HG03460 (cell line): ENCODE data around the gene TMED4.
"Not testable (repeated sequence)": the region's sequence is repeated elsewhere in the genome, so short reads cannot be mapped to it uniquely, and the experiment has no call there.

ENCODE experiments used
- ATAC-seq: cut with Tn5 transposase; IDR thresholded peaks from one replicate; pipeline ENCODE4 v1.9.1; 2021; ENCODE audit not compliant: unreplicated experiment

Gene TMED4

DNA sequence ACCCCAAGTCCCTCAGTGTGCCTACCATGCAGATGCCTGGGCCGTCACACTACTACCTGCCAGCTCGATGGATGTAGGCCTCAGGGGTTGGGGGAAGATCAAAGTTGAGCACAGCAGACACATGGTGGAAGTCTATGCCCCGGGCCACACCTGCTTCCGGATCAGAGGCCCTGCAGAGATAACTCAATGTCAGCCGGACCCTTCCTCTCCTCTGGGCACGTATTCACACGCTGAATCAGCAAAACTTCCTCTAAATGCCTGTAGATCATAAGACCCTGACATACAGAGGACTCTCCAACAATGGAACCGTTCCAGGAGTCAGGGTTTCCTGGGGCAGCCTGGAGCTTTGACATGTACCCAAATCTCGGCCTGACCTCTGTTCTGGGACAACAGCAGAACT is 12.1 kb downstream of the TMED4 start:
- no peak for ATAC-seq

DNA sequence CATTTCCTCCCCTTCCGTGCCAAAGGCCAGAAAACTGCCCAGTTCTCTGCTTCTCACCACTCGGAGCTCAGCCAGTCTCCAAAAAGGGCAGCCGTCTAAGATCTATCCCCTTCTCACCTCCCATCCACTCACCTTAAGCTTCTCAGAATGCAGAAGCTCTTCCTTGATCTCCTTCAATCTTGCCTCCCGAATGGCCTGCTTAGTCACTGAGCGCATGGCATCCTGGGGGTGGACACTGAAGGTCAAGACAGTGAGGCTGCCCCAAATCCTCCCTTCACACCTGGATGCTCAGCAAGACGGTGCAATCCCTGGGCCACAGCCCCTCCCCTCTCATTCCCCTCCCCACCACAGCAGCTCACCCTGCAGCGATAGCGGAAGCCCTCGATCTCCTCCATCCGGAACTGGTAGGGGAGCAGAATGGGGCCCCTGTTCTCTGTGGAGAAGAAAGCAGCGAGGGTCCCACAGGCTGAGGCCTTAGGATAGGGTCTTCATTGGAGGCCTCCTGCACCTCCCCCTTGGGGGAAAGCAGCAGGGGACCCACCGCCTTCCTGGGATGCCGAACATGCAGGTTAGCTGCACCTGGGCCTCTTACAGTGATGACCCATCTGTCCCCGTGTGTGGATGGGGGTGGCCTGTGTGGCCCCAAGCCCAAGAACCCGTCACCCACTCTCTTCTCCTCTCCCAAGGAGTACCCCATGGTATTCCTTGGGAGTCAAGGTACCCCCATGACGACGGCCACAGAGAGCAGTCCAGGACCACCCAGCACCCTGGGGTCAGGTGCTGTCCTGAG is 13.1 kb downstream of the TMED4 start:
- no peak for ATAC-seq

DNA sequence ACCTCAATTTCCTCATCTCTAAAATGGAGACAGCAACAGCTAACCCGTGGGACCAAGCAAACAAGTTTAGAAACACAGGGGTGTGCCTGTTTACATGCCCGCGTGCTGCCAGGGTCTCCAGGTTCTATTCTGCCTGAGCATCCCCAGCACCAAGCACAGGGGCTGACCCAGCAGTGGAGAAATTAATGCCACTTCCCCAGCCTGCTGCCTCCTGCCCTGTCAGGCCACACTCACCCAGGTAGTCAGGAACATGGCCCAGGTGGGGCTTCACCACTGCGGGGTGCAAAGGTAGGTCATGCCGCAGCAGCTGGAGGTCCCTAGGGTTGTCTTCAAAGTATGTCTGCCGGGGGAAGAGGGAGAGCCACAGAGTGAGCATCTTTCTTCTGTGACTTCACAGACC is 14.1 kb downstream of the TMED4 start:
- ATAC-seq, result no peak

DNA sequence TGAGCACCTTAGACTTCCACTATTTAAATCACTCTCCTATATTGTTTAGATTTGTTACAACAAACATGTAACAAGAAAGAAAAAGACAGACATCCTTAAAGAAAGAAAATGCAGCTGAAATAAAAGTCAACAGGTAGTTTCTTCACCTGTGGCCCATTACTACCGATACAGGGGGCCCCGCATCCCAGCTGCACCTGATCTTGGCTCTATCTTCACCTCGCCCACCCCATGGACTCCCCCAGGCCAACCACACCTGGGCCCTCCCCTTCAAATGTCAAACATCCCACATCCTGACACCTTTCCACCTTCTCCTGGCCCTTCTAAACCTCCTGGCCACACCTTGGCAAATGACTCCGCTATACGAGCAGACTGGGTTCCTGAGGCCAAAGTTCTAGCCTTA is 15.4 kb downstream of the TMED4 start:
- no peak for ATAC-seq

DNA sequence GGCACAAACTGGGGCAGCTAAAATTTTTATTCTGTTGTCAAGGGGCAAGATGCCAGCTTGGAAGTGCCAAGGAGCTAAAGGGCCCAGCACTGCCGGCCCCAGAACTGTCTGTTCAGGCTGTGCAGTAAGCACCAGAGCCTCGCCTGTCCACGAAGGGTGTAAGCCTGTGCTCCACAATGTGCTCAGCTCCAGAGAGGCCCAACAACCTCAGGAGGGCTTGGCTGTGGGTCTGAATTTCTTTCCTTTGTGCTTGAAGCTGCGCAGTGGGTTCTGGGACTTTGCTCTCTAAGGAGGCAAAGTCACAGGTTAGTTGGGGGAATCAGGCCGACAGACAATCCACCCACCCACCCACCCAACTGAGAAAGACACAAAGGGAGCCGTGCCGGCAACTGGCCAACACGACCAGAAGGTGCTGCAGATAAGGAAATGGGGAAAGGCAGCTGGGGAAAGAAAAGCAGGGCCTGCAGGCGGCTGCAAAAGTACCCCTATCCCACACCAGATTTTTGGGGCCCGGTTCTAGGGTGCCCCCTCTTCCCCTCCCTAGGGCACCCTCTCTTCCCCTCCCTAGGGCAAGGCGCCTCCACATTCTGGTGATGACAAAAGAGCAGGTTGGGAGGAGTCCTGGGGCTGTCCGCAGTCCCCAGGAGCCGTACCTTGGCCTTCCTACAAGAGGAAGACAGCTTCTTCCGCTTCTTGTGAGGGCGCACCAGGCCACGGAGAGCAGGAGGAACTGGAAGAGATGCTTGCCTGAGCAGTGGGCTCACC is 16.1 kb downstream of the TMED4 start:
- peak; percentile 22 for ATAC-seq

DNA sequence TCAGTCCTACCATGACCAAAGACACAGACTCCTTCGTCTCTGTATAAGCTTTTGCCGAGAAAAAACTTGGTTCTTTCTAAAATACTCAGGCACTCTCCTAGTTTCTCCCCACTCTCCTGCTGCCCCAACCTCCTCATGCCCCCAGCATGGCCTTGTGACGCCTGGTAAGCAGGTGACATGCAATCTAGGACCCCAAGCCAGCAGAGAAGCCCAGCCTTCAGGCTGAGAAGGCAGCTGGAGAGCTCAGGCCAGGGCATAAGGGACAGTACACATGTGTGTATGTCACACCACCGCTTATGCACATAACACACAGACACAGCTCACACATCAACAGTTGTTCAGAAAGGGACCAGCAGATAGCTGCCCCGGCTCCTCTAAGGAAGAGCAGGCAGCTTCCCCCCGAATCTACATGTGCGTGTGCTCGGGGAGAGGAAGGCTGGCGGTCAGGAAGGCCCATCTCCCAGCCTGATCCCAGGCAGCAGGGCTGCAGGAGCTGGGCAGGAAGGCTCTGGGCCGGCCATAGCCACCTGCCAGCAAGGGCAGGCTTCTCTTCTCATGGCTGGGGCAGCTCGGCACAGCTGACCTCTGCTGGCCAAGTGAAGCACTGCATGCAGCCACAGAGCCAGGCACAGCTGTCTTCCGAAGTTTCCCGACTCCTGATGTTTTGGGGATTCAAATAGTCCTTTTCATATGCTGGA is 16.8 kb downstream of the TMED4 start:
- peak; percentile 64 for ATAC-seq

DNA sequence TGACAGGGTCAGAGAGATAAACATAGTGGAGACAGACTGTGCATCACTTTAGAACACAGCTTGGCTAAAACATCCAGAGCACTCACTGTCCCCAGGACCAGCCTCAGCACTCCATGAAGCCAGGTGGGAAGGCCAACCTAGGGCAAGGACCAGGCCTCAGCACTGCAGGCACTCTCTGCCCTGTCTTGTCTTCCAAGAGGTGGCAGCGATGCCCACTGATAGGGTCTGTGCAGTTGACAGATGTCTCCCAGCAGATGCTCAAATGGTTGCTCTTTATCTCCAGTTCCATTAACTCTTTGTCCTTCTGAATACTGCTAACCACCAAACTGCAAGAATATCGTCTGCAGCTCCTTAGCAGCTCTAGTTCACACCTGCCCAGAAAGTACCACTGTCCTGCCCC is 17.4 kb downstream of the TMED4 start:
- no peak for ATAC-seq

DNA sequence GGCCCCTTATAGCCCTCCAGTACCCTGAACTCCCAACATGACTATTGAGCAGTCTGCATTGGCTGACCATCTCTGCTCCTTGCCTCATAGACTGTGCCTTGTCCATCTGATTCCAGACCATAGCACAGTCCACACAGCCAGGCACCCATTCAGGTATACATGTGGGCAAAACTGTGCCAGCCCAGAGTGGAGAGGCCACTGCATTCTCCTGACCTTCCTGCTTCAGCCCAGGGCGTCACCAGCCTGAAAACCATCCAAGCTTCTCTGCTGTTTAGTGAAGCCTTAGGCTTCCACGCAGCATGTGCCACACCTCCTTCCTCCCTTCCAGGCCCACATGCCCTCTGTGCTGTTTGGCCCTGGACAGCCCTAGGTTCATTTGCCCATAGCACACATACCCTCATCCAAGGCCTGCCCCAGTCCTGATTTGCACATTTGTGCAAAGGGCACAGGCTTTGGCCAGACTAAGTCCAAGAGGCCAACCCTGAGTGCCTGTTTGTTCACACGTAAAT is 18.8 kb downstream of the TMED4 start:
- ATAC-seq, result no peak

DNA sequence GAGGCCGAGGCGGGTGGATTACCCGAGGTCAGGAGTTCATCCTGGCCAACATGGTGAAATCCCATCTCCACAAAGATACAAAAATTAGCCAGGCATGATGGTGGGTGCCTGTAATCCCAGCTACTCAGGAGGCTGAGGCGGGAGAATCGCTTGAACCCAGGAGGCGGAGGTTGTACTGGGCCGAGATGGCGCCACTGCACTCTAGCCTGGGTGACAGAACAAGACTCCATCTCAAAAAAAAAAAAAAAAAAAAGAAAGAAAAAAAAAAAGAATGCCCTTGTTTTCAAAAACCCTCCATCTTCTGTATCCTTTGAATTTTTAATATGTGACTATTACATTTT is 19.4 kb downstream of the TMED4 start:
- not testable (repeated sequence) for ATAC-seq

DNA sequence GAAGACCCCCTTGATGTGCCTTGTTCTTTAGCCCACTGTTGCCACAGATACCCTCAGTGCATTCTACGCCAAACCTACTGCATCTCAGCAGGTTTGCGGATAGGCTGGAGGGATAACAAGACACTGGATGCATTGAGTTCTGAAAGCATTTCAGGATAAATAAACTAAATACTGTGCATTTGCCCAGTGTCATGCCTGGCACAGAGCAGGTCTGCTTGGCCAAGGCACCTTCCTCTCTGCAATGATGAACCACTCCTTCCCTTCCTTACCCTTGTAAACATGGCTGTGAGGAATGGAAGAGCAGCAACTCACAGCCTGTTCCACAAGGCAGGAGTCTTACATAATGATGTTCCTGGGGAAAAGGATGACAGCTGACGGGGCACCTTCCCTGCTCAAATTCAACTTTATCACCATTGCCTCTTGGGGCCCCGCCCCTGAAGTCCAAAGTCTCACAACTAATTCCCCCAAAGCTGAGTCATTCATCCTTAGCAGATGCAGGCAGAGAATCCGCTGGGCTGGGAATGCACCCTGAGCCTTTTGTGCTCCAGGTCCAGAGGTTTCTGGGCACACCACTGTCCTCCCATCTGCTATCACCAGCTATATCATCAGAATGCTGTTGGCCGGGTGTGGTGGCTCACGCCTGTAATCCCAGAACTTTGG is 19.9 kb downstream of the TMED4 start:
- no peak for ATAC-seq

DNA sequence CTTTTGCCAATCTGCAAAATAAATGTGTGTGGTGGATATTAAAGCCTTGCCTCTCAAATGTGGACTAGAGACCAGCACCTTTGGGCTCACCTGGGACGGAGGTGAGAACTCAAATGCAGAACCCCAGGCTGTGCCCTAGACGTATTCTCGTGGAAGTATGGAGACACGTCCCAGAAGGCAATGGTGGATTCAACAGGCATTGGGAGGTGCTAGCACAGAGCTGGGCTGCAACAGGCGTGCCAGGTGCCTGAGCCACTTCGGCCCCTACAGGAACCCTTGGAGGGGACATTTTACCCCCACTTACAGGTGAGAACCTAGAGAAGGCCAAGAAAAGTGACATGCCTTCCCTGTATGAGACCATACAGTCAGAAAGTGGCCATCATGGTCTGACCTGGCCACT is 20.6 kb downstream of the TMED4 start:
- ATAC-seq, result no peak

DNA sequence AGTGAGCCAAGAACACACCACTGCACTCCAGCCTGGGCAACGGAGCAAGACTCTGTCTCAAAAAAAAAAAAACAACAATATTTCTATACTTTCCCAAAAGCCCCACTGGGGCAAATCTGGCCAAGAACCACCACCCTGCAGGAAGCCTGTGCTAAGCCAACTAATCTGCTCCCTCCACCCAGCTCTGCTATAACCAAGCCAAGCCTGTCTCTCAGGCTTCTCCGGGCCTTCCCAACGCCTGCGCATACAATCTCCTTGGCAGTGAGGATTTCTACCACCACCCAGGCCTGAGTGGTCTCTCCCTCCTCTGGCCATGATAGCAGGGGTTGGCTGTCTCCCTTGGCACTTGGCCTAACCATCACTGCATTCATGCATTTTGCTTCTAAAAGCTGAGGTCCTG is 22.5 kb downstream of the TMED4 start:
- no peak for ATAC-seq

DNA sequence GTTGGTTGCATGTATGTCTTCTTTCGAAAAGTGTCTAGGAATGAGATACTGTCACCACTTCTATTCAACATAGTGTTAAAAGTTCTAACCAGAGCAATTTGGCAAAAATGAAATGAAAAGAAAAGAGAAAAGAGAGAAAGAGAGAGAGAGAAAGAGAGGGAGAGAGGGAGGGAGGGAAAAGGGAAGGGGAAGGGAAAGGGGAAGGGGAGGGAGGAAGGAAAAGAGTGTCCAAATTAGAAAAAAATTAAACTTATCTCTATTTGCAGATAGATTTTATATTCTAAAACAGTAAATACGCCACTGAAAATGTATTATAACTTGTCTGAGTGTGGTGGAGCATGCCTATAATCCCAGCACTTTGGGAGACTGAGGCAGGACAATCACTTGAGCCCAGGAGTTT is 24.5 kb downstream of the TMED4 start:
- no peak for ATAC-seq

DNA sequence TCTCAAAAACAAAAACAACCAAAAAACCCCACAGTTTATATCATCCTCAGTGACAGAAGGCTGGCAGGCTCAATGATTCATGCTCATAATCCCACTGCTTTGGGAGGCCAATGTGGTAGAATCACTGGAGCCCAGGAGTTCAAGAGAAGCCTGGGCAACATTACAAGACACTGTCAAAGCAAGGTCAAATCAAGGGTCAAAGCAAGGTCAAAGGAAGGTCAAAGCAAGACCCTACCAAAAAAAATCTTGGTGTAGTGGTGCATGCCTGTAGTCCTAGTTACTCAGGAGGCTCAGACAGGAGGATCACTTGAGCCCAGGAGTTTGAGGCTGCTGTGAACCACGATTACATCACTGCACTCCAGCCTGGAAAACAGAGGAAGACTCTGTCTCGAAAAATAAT is 26.7 kb downstream of the TMED4 start:
- ATAC-seq, result no peak

DNA sequence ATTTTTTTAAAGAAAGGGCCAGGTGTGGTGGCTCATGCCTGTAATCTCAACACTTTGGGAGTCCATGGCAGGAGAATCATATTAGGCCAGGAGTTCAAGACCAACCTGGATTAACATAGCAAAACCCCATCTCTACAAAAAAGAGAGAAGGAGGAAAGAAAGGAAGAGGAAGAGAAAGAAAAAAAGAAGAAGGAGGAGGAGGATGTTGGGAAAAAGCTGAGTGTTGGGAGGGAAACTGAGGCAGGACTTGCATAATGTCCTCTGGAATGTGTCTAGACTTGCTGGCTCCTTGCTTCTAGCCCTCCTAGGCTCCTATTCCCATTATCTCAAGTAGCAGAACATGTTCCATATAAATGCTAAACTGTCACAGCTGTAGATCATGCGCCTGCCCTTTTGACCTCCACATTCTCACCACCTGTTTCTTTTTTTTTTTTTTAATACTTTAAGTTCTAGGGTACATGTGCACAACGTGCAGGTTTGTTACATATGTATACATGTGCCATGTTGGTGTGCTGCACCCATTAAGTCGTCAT is 29.5 kb downstream of the TMED4 start:
- not testable (repeated sequence) for ATAC-seq

DNA sequence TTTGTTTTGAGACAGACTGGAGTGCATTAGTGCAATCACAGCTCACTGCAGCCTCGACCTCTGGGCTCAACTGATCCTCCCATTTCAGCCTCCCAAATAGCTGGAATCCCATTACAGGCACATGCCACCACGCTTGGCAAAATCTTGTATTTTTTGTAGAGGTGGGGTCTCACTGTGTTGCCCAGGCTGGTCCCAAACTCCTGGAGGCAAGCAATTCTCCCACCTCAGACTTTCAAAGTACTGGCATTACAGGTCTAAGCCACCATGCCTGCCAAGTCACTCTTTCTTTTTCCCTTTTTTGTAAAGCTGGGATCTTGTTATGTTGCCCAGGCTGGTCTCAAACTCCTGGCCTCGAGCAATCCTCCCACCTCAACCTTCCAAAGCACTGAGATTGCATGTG is 32.6 kb downstream of the TMED4 start:
- ATAC-seq, result no peak

DNA sequence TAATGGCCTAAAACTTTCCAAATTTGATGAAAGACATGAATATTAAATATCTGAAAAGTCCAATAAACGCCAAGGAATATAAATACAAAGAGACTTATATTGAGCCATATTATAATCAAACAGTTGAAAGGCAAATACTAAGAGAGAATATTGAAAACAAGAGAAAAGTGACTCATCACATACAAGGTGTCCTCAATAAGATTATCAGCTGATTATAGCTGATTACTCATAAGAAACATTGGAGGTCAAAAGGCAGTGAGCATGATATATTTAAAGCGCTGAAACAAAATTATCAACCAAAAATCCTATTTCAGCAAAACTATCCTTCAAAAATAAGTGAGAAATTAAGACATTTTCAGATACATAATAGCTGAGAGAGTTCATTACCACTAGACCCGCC is 33.1 kb downstream of the TMED4 start:
- ATAC-seq, result no peak

DNA sequence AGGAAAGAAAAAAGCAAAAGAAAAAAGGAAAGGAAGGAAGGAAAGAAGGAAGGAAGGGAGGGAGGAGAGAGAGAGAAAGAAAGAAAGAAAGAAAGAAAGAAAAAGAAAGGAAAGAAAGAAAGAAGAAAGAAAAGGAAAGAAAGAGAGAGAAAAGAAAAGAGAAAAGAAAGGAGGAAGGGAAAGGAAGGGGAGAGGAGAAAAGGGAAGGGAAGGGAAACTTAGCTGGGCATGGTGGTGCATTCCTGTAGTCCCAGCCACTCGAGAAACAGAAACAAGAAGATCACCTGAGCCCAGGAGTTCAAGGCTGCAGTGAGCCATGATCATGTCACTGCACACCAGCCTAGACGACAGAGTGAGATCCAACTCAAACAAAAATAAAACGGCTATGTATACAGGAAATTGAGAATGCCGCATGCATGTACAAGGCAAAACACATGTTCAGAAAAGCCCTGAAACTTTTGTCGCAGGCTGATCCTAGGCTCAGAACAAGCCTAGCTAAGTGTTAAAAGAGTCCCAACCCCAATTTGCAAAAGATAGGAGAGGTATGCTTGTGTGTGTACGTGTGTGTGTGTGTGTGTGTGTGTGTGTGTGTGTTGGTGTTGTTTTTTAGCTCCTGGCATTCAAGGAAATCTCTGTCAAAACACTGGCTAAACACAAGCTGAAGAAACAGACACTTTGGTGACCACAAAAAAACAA is 34.3 kb downstream of the TMED4 start:
- no peak for ATAC-seq

DNA sequence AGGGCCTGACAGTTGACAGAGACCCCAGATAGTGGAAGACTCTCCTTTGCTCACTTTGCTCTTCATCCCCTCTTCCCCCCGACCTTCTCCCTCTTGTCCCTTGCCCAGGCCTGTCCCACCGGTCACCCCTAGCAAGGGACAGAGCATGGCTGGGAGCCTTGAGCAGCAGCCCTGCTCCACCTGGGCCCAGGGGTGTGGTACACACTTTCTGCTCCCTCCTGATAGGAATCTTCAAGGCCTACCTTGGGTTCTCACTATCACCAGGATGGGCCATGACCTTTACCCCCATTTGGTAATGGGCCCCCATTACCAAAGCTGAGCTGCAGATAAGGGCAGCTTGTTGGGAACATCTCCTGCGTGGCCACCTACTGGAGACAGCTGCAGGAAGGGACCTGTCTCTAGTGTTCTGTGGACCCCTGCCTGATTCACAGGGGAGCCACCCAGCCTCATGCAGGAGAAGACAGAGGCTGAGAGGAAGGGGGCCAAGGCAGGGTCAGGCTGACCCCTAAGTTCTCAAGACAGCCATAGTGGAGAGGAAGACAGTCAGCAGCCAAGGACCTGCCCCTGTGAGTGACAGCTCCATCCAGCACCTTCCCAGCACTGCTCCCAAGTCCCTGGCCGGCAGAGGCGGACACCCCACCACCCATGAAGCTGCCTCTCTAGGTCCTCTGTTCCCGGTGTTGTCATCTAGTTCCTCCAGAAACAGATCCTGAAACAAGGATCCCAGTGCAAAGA is 40.0 kb downstream of the TMED4 start:
- no peak for ATAC-seq
